ENCODE data around the gene SPIRE2.
A peak's percentile ranks its signal among the peaks of the same experiment; 100 is the strongest.
"Not testable (repeated sequence)": the region's sequence is repeated elsewhere in the genome, so short reads cannot be mapped to it uniquely, and the experiment has no call there.

The SPIRE2 gene

DNA sequence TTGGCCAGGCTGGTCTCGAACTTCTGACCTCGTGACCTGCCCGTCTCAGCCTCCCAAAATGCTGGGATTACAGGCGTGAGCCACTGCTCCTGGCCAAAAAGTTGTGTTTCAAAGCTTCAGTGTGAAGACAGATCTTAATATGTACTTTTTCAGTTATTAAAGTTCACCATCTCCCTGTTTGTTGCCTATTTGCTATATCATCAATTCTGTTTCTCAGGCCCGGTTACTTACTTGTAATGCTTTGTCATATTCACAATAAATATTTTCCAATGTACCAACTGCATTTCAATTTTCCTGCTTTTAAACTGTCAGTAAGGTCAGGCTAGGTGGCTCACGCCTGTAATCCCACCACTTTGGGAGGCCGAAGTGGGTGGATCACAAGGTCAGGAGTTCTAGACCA is 34.3 kb upstream of the SPIRE2 start:
- H3K36me3 ChIP-seq (ENCODE audit: insufficient read depth, low read length) = peaks cover 65% of the 10 kb centered on the region

DNA sequence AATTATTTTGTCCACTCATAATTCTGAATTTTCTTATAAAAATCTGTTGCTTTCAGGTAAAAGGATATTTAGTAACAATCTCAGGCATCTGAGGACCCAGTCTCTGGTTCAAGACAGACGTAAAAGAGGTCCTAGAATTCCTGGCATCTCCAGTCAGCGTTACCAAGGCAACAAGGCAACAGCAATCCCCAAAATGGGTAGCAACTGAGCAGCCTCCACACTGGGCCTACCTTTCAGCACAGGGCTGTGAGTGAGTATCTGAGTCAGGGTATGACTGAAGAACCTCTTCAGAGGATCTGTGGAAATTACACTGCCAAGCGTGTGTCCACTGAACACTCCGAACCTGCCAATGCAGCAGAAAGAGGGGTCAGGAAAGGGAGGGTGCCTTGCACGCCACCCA is 32.6 kb upstream of the SPIRE2 start:
- Histone ChIP-seq H3K27me3 (ENCODE audit: insufficient read depth, low read length) (no peaks in the 10 kb centered on the region), H3K36me3 (ENCODE audit: insufficient read depth, low read length) (peaks cover 66% of the 10 kb centered on the region), H3K4me3 (ENCODE audit: low read length) (no peak overlapping the region), H2AFZ (ENCODE audit: low read depth, low read length) (no peak overlapping the region), H3K9me3 (ENCODE audit: low read length) (no peaks in the 10 kb centered on the region), H3K4me1 (ENCODE audit: insufficient read depth, low read length) (no peaks in the 10 kb centered on the region)

More for the DNA sequence above, 34.3 kb upstream of the SPIRE2 start:
- Histone ChIP-seq H3K27me3 (ENCODE audit: insufficient read depth, low read length) (no peaks in the 10 kb centered on the region), H3K4me3 (ENCODE audit: low read length) (no peak overlapping the region), H2AFZ (ENCODE audit: low read depth, low read length) (no peak overlapping the region), H3K4me1 (ENCODE audit: insufficient read depth, low read length) (no peaks in the 10 kb centered on the region), H3K9me3 (ENCODE audit: low read length) (no peaks in the 10 kb centered on the region)

DNA sequence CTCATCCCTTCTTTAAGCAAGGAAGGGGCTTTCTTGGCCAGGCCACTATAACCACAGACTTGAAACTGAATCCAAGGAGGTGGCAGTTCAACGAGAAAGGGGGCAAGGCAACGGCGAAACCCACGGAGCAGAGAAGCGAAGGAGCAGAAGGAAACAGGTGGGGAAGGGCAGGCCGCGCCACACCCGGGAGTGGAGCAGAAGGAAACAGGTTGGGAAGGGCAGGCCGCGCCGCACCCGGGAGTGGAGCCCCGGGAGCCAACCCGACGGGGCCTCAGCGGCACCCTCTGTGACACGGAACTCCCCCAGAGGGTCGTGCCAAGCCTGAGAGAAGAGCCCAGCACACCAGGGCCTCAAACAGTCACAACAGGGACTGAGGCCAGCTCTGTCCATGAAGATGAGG is 32.2 kb upstream of the SPIRE2 start:
- Histone ChIP-seq H3K27me3 (ENCODE audit: insufficient read depth, low read length) (no peaks in the 10 kb centered on the region), H3K4me1 (ENCODE audit: insufficient read depth, low read length) (no peaks in the 10 kb centered on the region), H3K9me3 (ENCODE audit: low read length) (no peaks in the 10 kb centered on the region), H3K4me3 (ENCODE audit: low read length) (no peak overlapping the region), H3K36me3 (ENCODE audit: insufficient read depth, low read length) (peaks cover 62% of the 10 kb centered on the region), H2AFZ (ENCODE audit: low read depth, low read length) (no peak overlapping the region)

DNA sequence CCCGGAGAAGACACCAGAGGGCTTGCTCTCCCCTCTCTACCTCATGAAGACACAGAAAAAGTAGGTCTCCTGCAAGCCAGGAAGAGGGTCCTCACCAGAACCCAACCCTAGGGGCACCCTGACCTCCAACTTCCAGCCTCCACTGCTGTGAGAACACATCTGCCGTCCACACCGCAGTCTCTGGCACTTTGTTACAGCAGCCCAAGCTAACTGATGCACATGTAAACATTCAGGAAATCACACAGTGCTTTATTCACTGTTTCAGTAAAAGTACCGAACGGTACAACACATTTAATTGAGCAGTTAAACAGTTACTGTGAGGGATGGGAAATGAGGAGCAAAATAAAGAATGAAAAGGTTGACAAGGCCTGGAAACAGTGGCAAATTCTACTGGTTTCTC is 30.1 kb upstream of the SPIRE2 start:
- H3K27me3 ChIP-seq (ENCODE audit: insufficient read depth, low read length) = no peaks in the 10 kb centered on the region
- no peak overlapping the region for H3K4me3 ChIP-seq (ENCODE audit: low read length)
- H2AFZ ChIP-seq (ENCODE audit: low read depth, low read length) = no peak overlapping the region
- no peaks in the 10 kb centered on the region for H3K9me3 ChIP-seq (ENCODE audit: low read length)
- H3K4me1 ChIP-seq (ENCODE audit: insufficient read depth, low read length) = no peaks in the 10 kb centered on the region
- peaks cover 62% of the 10 kb centered on the region for H3K36me3 ChIP-seq (ENCODE audit: insufficient read depth, low read length)

DNA sequence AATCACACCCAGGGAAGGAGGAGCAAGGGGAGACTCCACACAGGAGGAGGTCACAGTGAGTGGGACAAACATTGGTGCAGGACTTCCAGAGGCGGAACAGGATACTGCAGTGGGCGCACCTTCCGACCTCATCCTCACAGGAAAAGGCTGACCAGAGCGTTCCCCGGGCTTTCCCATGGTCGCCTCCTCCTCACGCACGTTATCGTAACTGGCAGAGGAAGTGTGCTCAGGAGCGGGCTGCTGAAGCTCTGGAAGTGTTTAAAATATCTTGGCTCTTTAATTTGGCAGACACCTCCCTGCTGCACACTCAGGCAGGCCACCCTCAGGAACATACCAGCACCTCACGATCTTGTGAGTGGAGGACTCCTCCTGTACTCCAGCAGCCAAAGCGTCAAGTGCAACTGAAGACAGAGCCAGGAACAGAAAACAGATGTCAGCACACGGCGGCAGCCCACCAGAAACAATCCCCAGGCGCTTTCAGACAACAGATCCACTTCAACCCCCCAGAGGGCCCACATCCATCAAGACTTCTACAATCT is 29.4 kb upstream of the SPIRE2 start:
- Histone ChIP-seq H3K9me3 (ENCODE audit: low read length) (no peaks in the 10 kb centered on the region), H3K36me3 (ENCODE audit: insufficient read depth, low read length) (peaks cover 68% of the 10 kb centered on the region), H3K4me1 (ENCODE audit: insufficient read depth, low read length) (no peaks in the 10 kb centered on the region), H3K4me3 (ENCODE audit: low read length) (no peak overlapping the region), H3K27me3 (ENCODE audit: insufficient read depth, low read length) (no peaks in the 10 kb centered on the region), H2AFZ (ENCODE audit: low read depth, low read length) (no peak overlapping the region)

DNA sequence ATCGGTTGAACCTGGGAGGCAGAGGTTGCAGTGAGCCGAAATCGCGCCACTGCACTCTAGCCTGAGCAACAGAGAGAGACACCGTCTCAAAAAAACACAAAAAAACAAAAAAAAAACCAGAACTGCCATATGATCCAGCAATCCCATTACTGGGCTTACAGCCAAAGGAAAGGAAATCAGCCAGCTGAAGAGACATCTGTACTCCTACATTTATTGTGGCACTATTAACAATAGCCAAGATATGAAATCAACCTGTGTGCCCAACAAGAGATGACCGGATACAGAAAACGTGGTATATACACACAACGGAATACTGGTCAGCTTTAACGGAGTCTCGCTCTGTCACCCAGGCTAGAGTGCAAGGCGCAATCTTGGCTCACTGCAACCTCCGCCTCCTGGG is 26.5 kb upstream of the SPIRE2 start:
- Histone ChIP-seq H3K27me3 (ENCODE audit: insufficient read depth, low read length) (no peaks in the 10 kb centered on the region), H2AFZ (ENCODE audit: low read depth, low read length) (no peak overlapping the region), H3K9me3 (ENCODE audit: low read length) (no peaks in the 10 kb centered on the region), H3K4me1 (ENCODE audit: insufficient read depth, low read length) (no peaks in the 10 kb centered on the region), H3K36me3 (ENCODE audit: insufficient read depth, low read length) (peaks cover 66% of the 10 kb centered on the region), H3K4me3 (ENCODE audit: low read length) (no peak overlapping the region)

DNA sequence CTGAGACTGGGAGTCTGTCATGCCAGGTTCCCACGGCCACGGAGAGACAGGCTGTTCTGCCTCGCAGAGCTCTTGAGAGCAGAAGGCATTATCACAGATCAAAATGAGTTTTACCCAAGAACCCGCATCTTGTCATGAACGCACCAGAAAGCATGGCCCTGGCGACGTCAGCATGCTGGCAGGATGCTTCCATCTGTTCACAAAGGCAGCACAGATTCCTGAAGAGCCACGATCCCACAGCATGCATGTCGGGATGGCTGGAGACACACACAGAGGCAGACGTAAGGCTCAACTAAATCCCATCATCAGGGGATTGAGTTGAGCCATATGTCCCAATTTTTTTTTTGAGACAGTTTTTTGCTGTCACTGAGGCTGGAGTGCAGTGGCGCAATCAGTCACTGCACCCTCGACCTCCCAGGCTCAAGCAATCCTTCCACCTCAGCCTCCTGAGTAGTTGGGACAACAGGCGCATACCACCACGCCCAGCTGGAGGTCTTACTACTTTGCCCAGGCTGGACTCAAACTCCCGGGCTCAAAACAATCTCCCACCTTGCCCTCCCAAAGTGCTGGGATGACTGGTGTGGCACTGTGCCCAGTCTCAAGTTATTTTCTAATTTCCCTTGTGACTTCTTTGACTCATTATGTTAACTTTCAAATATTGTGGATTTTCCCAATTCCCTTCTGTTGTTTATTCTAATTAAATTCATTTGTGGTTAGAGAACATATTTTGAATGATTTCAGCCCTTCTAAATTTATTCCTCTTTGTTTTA is 23.0 kb upstream of the SPIRE2 start:
- no peaks in the 10 kb centered on the region for H3K9me3 ChIP-seq (ENCODE audit: low read length)
- peaks cover 58% of the 10 kb centered on the region for H3K36me3 ChIP-seq (ENCODE audit: insufficient read depth, low read length)

DNA sequence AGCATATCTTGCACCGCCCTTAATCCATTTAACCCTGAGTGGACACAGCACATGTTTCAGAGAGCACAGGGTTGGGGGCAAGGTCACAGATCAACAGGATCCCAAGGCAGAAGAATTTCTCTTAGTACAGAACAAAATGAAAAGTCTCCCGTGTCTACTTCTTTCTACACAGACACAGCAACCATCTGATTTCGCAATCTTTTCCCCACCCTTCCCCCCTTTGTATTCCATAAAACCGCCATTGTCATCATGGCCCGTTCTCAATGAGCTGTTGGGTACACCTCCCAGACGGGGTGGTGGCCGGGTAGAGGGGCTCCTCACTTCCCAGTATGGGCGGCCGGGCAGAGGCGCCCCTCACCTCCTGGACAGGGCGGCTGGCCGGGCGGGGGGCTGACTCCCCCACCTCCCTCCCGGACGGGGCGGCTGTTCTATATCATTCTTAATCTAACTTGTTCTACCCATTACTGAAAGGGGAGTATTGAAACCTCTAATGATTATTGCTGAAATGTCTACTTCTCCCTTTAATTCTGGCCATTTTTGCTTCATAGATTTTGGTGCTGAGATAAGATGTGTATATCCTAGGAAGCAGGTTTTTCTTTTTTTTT is 21.6 kb upstream of the SPIRE2 start:
- H2AFZ ChIP-seq (ENCODE audit: low read depth, low read length); H3K4me1 ChIP-seq (ENCODE audit: insufficient read depth, low read length); H3K9me3 ChIP-seq (ENCODE audit: low read length); H3K4me3 ChIP-seq (ENCODE audit: low read length); H3K27me3 ChIP-seq (ENCODE audit: insufficient read depth, low read length): not testable (repeated sequence)
- H3K36me3 ChIP-seq (ENCODE audit: insufficient read depth, low read length) = peaks cover 64% of the 10 kb centered on the region

More for the DNA sequence above, 23.0 kb upstream of the SPIRE2 start:
- Histone ChIP-seq H3K4me3 (ENCODE audit: low read length) (no peak overlapping the region), H2AFZ (ENCODE audit: low read depth, low read length) (no peak overlapping the region), H3K4me1 (ENCODE audit: insufficient read depth, low read length) (no peaks in the 10 kb centered on the region), H3K27me3 (ENCODE audit: insufficient read depth, low read length) (no peaks in the 10 kb centered on the region)

DNA sequence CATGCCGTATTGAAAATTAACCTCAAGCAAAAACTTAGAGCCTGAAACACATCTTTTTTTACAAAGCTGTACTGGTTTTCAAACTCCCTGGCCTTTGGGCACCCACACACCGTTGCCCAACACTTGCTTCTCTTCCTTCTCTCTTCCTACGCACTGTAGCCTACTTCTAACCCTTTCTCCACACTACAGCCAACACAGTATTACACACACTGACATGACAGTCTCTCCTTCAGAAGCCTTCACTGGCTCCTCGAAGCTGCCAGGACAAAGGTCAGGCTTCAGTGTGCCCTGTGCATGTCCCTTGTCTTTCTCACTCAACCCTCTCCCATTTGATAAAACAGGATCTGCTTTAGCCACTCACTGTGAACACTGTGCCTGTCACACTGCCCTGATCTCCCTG is 19.8 kb upstream of the SPIRE2 start:
- Histone ChIP-seq H3K27me3 (ENCODE audit: insufficient read depth, low read length) (no peaks in the 10 kb centered on the region), H3K9me3 (ENCODE audit: low read length) (no peaks in the 10 kb centered on the region), H3K36me3 (ENCODE audit: insufficient read depth, low read length) (peaks cover 56% of the 10 kb centered on the region), H2AFZ (ENCODE audit: low read depth, low read length) (no peak overlapping the region), H3K4me3 (ENCODE audit: low read length) (no peak overlapping the region), H3K4me1 (ENCODE audit: insufficient read depth, low read length) (no peaks in the 10 kb centered on the region)

DNA sequence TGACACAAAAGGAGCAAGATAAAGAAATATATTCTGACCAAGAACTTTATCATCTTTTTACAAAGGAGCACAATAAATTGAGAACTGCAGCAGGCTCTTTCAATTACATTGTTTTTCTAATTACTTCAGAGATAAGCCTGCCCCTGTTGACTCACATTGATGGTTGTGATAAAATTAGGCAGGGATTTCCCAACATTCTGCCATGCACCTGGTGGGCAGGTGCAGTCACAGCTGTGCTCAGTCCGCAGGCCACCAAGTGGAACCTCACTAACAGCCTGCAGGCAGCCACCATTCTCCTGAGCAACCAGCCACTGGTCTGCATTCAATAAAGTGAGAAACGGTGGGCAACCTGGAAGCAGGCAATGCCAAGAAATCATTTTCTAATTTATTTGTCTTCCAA is 17.0 kb upstream of the SPIRE2 start:
- Histone ChIP-seq H3K4me3 (ENCODE audit: low read length) (no peak overlapping the region), H3K9me3 (ENCODE audit: low read length) (no peaks in the 10 kb centered on the region), H3K27me3 (ENCODE audit: insufficient read depth, low read length) (no peaks in the 10 kb centered on the region), H2AFZ (ENCODE audit: low read depth, low read length) (no peak overlapping the region), H3K4me1 (ENCODE audit: insufficient read depth, low read length) (peaks cover 3% of the 10 kb centered on the region), H3K36me3 (ENCODE audit: insufficient read depth, low read length) (peaks cover 44% of the 10 kb centered on the region)

DNA sequence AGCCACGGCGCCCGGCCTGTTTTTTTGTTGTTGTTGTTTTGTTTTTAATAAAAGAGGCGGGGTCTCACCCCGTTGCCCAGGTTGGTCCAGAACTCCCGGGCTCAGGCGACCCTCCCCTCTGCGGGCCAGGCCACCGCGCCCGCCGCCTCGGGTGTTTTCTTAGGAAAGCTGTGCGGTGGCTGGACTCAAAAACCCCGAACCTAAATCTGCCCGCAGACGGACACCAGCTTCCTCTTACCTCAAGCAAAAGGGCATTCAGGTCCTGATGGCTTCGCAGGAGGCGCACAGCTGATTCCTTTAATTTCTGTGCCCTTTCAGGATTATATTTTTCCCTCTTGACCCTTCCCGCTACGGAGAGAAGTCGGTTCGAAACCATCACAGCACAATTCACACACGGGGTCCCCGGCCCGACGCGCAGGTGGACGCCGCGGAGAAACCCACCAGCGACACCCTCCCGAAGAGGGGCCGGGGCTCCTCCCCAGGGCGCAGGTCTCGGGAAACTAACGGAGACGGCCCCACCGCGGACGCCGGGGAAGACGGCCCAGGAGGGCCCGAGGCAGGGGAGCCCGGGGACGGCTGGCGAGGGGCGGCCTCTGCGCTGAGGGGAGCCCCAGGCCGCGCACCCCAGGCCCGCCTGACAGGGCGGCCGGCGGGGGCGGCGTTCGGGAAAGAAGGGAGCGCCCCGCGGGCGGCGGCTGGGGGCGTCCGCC is 12.5 kb upstream of the SPIRE2 start:
- peak overlapping the region; percentile 61 for H2AFZ ChIP-seq (ENCODE audit: low read depth, low read length)
- peak overlapping the region; percentile 96 for H3K4me3 ChIP-seq (ENCODE audit: low read length)
- H3K4me1 ChIP-seq (ENCODE audit: insufficient read depth, low read length) = peaks cover 5% of the 10 kb centered on the region
- H3K36me3 ChIP-seq (ENCODE audit: insufficient read depth, low read length) = peaks cover 20% of the 10 kb centered on the region
- no peaks in the 10 kb centered on the region for H3K27me3 ChIP-seq (ENCODE audit: insufficient read depth, low read length)
- H3K9me3 ChIP-seq (ENCODE audit: low read length) = peaks cover 4% of the 10 kb centered on the region

DNA sequence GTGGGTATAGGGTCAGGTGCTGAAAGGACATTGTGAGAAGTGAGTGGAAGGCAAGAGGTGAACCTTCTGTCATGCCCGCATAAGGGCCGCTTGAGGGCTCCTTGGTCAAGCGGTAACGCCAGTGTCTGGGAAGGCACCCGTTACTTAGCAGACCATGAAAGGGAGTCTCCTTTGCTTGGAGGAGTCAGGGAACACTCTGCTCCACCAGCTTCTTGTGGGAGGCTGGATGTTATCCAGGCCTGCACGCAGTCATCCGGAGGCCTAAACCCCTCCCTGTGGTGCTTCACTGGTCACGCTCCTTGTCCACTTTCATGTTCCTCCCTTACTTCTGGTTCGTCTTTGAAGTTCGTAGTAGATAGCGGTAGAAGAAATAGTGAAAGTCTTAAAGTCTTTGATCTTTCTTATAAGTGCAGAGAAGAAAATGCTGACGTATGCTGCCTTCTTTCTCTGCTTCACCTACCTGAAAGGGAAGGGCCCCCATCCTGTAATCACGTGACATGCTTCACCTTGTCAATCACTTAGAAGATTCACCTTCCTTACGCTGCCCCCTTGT is 9.3 kb upstream of the SPIRE2 start:
- not testable (repeated sequence) for H2AFZ ChIP-seq (ENCODE audit: low read depth, low read length); H3K4me3 ChIP-seq (ENCODE audit: low read length); H3K27me3 ChIP-seq (ENCODE audit: insufficient read depth, low read length); H3K9me3 ChIP-seq (ENCODE audit: low read length); H3K36me3 ChIP-seq (ENCODE audit: insufficient read depth, low read length)
- H3K4me1 ChIP-seq (ENCODE audit: insufficient read depth, low read length) = peaks cover 17% of the 10 kb centered on the region

DNA sequence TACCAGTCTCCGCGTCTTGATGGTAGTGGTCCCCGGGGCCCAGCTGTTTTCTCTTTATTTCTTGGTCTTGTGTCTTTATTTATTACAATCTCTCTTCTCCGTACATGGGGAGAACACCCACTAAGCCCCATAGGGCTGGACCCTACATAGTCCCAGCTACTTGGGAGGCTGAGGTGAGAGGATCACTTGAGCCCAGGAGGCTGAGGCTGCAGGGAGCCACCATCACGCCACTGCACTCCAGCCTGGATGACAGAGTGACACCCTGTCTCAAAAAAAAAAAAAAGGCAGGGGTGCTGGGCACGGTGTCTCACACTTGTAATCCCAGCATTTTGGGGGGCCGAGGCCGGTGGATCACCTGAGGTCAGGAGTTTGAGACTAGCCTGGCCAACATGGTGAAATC is 8.8 kb upstream of the SPIRE2 start:
- not testable (repeated sequence) for H3K27me3 ChIP-seq (ENCODE audit: insufficient read depth, low read length); H2AFZ ChIP-seq (ENCODE audit: low read depth, low read length); H3K9me3 ChIP-seq (ENCODE audit: low read length); H3K4me3 ChIP-seq (ENCODE audit: low read length); H3K36me3 ChIP-seq (ENCODE audit: insufficient read depth, low read length)
- H3K4me1 ChIP-seq (ENCODE audit: insufficient read depth, low read length) = peaks cover 17% of the 10 kb centered on the region
